NCI-H2171 treated with DMSO at 0.1 percent for 48 hours (cell line): Measurements from ENCODE around the gene LHFPL6.

Source experiments
- DNase-seq: peaks from one replicate; lab custom pipeline; 2025; lab: John Stamatoyannopoulos, UW

Gene LHFPL6

DNA sequence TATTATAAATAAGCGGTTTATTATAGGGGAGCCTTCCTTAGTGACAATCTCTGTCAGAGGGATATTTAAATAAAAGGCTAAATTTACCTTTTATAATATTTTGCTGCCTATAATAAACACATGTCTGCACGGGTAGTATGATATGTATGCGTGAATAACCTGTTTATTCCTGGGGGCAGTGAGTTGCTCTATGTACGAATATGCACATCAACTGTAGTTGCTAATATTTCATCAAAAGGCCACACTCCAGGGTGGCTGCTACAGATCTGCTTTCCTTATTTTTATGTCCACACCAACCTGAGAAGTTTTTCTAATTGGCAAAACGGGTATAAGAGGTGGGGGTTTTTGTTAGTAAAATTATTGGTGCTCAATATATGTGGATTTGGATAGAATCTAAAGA, 192.0 kb downstream of the LHFPL6 start:
- no peak for DNase-seq

DNA sequence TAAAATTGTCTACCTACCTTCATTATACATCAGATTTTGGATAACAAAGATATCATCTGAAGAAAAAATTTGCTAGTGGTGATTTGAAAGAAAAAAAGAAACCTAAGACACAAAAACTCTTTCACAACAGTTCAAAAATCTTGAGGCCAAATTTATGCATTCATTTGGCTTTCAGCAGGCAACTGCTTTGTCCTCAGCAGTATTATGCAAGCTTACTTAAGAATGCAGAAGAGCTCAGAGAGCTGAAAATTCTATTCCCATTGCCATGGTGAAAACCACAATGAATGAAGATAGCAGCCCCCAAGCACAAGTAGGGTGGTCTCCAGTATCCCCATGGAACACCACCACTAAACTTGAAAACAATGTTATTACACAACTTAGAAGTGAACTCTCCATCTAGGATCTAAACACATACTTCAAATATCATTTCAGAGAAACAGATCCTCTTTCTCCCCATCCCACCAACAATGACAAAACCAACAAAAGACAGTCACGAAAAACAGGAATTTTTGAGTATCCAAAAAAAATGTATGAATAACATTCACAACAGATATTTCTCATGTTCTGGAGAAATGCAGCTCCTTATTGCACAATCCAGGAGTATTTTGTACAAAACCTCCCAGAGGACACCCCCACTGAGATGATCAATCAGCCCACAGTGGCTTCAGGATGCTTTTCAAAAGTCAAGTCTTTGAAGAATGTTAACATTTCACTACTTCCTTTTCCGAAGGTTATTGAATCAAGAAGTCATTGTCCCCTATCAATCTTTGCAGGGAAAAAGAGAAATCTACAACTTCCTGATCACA, 192.7 kb downstream of the LHFPL6 start:
- DNase-seq: no peak

DNA sequence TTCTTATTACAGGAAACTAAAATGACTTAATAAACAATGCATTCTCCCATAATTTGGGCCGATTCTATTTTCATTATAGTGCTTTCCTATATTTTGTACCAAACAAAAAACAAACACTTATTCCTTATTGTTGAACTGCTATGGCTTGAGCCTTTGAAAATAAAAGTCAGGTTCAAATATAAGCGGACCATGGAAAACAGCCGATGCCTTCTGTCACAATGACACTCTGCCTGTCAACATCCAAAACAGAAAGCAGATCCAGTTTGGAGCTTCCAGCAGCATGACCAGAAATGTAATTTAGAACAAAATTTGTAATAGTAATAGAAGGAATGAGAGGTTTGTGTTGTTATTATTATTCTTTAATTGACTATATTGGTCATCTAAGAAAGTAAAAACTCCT, 194.5 kb downstream of the LHFPL6 start:
- no peak for DNase-seq

DNA sequence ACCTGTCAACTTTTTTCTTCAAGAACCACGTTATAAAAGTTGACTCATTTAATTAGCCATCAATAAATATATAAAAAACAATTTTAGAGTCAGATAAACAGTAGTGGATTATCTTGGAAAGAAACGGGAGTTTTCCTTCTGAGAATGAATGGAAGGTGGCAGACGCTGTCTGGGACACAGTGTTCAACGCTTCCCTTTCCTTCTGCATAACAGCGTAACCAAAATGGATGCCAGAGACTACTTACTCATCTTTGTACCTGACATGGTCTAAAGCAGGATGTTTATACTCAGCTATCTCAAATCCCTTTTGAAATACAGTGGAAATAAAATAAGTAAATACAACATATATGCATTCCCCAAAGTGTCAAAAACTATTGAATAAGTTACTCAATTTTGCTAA, 195.2 kb downstream of the LHFPL6 start:
- no peak for DNase-seq

DNA sequence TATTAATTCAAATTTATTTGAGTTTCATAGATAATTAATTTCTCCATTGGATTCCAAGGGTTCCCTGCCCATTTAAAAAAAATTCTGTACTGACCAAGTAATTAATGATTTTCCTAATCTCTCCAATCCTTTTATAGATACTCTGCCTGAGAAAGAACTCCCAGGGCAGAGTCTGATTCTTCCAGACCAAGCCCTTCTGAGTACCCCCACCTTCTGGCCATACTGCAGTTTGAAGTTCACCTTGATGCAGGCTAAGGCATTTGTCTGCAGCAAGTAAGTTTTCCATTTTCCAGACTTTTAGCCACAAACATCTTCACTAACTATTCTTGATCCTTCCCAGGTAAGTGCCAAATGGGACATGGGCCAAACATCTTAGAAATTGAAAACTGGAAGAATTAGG, 195.9 kb downstream of the LHFPL6 start:
- no peak for DNase-seq

DNA sequence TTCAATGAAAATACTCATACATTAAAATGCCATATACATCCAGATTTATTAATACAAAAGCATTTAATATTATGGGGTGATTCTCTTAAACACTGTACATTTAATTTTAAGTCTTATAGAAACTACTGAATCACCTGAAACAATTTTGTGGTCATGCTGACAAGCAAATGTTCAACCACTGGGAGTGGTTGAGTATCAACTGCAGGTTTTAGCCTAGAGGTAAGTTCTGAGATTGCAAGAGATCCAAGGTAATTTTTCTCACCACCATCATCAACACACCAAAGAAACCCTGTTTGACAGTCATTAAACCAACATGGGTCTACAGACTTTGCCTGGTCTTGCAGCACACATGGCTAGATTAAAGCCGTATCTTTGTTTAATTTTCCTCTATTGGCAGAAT, 196.3 kb downstream of the LHFPL6 start:
- peak; percentile 1 for DNase-seq

DNA sequence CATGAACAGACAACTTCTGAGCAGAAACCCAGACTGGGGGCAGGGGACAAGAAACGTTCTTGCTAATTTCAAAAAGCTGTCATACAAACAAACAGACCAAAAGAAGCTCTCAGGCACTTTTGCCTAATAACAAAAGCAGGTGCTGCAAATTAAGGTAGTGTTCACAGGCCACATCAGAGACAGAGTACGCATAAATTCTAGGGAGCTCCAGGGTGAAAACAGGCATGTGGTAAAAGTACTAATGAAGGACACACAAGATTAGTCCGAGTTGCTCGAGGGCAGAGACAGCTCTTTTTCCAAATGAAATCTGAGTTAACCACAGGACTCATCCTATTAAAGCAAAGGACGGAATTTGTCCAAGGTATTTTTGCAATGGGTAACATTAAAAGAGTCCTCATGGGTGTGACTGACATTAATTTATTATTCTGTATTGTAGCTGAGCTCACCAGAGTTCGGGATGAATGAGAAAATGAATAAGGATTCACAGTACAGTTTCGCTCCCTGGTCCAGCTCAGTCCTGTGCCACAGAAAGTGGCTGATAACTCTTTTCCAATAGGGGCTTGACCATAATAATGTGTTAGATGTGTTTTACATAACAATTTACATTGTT, 197.3 kb downstream of the LHFPL6 start:
- DNase-seq: no peak

DNA sequence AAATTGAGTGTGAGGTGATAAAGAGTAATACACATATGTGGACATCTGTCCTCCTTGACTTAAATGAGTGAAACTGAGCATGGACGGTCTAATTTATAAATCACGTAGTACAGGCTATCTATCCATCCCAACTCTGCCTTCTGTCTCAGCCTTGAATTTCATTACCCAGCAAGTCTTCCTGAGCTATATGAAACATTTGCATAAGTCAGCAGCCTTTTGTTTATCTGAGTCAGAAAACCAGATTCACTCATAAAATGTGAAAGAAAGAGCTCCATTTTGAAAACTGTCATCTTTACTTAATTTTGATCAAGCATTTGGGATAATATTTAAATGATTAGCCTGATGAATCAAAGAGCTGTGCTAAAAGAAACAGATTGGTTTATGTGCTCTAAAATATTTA, 197.9 kb downstream of the LHFPL6 start:
- DNase-seq: no peak

DNA sequence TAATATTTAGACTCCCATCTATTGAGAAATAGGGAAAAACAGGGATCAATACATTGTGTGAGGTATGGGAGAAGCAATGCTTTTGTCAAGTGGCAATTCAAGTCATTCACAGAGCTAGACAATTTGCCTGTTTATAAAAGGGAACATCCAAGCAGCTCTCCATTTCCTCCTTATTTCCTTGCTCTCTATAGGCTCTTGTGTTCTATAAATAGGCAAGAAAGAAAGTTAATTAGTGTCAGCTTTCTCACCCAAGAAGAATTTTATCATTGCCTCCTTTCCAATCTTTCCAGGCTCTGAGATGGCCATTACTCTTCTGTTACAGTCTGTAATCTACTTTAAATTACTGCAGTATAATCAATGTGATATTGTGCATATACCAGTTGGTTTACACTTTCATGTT, 199.9 kb downstream of the LHFPL6 start:
- no peak for DNase-seq

DNA sequence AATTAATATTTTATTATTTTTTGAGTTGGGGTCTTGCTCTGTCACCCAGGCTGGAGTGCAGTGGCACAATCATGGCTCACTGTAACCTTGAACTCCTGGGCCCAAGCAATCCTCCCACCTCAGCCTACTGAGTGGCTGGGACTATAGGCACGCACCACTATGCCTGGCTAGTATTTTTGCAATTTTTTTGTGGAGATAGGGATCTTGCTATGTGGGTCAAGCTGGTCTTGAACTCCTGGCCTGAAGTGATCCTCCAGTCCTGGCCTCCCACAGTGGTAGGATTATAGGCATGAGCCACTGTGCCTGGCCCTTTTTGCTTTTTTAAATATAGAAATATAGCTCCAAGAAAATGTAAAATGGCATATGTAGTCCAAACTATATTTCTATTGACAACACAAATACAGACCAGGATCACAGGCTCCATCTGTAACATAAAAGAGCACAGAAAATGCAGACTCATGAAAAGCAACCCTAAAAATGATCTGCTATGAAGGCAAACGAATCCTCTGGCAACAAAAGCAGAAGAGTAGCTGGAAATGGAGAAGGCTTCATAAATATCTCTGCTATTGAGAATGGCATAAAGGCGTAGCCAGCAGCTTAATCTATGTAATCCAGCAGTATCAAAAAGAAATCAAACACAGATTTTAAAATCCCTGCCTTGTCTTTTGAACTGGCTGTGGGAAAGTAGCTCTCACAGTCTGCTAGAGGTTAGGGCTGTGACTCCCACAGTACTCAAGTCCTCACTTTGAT, 200.6 kb downstream of the LHFPL6 start:
- DNase-seq: no peak

DNA sequence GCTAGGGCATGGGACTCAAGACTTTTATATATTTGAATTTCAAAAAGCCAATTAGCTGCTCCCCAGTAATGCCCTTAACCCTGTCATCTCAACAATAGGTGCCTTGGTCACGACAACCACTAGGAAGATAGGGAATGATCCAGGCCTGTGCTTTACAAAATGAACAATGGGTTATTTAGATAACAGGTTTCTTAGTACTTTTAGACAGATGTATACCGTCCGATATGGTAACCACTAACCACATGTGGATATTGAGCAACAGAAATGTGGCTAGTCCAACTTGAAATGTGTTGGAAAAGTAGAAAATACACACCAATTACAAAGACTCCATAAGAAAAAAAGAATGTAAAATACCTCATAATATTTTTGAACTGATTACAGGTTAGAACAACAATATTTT, 201.2 kb downstream of the LHFPL6 start:
- DNase-seq: no peak

DNA sequence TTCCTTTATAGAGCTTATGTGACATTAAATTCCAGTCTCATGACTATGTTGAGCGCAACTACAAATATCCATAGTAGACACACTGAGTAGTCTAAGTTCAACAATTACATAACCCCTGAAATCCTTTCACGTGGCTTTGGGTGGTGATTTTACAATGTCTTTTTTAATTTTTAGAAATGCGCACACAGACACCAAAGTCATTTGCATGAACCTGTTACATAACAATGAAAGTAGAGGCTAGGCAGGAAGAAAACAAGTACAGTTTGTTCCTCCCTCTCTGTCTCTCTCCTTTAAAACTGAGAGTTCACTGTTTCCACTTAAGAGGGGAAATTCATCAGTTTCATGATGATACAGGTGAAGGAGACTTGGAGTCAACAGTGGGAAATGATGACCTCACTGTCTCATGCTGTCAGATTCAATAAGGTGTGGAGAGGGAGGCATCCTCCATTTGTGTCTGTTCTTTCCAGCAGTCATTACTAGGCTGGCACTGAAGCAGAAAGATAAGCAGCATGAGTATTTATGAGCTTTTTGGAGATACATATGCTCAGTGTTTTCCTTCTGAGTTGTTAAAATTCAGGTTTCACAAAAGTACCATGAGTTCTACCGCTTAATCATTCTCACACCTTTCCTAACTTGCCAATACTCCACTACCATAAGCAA, 201.8 kb downstream of the LHFPL6 start:
- DNase-seq: no peak

DNA sequence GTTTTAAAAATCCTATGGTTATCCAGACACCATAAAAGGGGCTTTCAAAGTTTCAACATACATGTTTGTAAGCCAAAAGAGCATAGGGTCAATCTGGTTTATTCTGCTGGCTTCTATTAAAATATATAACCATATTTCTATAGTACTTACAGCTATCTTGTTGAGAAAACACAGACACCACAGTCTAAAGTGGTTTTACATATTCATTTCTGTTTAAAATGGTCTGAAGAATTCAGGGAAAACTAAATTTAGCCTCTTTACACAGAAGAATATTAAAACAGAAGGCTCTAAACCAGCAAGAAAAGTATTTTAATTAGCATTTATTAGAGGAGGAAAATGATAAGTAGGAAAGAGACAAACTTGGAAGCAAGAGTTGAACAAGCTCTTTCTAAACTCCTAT, 203.9 kb downstream of the LHFPL6 start:
- DNase-seq: no peak

DNA sequence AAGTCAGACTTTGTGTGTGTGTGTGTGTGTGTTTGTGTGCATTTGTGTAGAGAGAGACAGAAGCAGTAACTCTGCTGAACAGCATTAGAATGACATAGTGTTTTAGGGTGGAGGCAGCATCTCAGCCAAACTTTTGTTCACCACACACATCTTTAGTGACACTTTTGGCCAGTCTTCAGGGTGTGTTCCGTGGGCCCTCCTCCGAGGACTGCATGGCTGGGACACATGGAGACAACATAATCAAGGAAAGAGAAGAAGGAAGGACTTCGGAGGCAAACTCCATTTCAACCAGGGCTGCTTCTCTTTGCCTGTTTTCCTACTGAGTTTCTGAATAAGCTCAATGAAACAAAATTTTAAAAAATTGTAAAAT, 205.1 kb downstream of the LHFPL6 start:
- no peak for DNase-seq

DNA sequence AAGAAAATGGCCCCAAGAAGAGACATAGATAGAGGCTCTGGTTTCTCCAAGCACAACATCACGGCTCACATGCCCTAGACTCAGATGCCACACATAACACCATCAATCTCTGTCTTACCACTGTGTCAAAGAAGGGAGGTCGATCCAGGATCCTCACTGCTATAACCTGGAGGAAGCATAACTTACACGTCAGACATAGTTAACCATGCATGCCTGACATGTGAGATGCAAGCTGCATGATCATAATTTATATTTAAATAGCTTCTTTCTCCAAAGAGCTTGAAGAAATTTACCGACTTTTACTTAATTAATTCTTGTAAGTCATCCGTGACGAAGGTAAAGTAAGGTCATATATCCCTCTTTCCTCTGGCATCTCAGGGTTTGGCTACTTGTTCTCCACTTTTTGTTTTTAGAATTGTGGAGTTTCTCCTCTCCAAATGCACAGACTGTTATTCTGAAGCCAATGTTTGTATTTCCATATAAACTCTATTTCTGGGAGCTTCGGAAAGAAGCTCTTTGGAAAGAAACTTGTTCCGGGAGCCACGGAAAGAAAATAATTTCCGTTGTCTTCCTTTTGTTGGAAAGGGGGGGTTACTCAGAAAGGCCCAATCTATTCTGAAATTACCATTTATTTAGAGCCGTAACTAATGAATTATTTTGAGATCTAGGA, 205.6 kb downstream of the LHFPL6 start:
- no peak for DNase-seq

DNA sequence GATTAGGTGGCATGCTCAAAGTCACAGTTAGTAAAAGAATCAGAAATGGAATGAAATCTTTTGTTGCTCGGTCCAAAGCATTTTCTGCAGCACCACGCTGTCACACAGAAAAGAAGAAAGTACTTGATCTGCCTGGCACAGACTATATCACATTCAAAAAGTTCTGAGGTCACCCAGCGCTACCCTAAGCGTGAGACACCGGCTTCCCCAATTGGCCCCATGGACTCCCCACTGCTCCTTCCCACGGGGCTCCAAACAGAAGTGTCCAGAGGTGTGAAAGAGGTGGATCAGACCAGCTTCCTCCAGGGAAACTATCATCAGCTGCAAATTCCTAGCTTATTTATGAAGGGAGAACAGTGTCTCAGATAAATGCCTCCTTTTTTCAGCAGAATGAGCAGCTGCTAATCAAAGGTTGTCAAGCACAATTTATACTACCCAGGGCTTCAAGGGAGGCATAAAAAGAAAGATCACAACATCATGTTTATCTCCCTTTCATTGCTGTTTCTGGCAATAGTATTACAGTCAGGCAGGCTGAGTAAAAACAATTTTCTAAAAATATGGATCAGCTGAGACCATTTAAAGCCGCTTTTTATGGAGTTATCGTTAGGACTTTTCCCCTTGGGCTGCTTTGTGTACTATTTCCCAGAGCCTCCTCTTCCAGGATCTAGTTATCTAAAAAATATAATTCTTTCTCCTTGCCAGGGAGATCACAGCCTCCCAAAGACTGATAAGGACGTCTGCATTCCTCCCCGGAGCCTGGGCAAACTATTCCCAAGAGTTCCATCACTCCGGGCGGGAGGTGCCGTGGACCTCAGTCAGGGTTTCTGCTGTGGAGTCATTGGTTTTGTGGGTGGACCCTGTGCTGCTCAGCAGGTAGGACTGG, 208.0 kb downstream of the LHFPL6 start:
- no peak for DNase-seq

DNA sequence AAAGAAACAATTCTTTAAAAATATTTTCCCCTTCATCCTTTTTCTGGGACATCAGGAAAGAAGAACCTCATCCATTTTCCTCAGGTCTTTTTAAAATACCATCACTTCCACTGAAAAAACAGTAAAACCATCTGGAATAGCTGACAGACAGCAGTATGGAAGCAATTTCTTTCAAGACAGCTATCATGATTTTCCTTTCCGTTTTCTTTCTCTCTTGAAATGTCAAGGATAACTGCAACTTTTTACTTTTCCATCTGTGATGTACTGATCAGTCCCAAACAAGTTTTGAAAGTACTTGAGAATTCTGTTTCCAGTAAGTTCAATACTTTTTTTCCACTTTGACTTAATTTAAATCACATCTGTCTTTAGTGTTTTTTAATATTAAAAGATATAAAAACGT, 211.2 kb downstream of the LHFPL6 start:
- DNase-seq: no peak

DNA sequence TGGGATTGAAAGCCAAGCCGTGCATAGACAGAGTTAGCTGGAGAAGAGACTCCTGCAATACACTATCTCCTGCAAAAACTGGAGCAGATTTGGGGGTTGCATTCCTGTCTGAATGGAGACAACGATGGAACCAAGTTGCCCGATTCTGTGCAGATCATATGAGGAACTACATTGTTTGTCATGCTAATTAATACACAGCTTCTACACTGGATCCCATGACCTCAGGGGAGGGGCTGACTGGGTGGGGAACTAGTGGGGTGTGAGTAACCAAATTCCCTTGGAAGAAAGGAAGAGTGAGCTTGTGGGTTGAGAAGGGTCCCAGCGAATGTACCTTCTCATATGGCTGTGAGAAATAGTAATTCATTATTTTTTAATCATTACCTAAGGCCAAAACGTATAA, 214.0 kb downstream of the LHFPL6 start:
- no peak for DNase-seq

DNA sequence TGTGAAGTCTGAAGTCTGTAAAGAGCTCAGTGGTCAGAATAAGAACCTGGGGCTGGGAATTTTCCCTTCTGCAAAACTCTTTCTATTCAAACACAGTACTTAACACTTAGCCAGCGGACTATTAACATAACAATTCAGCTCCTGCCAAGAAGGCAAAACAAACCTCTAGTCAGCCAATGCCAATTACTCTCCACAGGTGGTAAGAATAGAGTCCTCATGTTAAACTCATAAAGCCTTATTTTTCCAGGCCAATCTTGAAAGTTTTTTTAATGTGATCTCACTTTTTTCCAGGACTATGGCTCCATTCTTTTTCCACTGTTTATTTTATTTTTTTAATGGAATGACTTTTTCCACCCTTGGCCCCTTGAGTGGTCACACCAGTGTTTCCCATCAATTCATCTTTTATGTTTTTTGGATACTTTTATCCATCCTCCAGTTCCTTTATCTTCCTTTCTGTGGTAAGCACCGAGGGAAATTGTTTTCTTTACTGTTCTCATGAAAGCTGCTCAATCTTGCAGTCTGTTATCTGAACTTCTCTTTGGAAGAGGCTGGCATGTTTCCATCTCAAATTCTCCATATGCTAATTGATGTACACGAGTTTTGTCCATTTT, 217.3 kb downstream of the LHFPL6 start:
- no peak for DNase-seq

DNA sequence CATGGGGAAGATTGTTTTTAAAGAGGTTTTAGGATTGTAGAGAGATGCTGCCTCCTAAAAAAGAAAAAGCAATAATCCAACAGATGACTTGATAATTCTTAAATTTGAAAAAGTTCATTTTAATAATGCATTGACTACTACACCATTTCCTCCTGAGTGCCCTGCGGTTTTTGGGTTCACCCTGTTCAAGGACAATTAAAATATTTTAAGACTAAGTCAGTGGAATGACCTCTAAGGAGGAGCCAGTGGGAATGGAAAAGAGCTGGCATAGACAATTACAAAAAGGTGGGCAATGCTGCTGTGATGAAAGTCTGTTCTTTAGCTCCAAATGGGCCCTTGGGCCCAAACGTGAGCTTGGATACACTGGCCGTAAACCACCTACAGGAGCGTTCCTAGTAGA, 217.8 kb downstream of the LHFPL6 start:
- no peak for DNase-seq

DNA sequence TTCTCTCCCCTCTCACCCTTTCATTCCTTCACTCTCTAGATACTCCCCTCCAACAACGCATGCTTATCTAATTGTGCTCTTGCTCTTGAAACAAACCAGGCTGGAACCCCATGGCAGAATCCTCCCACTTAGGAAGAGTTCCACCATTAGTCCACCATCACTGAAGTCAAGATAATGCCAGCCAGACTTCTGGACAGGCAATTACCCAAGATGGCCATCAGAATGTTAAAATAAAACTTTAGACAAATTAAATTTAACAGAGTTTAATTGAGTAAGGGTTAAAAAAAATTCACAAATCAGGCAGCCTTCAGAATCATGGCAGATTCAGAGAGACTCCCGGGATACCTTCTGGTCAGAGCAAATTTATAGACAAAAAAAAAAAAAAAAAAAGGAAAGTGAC, 221.5 kb downstream of the LHFPL6 start:
- DNase-seq: no peak
